Esophagus squamous epithelium (tissue), 4 donors: ENCODE results near the gene PARP9.

ENCODE experiments used
- CTCF ChIP-seq, 6 experiments: fragments of 450-650 bp in 4 of 6; fragments of 200-600 bp in 2 of 6; sonication (generic) in 2 of 6; IDR thresholded peaks; one replicate each; pipeline ENCODE4 v1.5.1; 2016 to 2019; ENCODE audit warnings: antibody characterized with exemption in 6 of 6, mild to moderate bottlenecking in 4 of 6, moderate library complexity in 4 of 6
- POLR2A ChIP-seq, 4 donors: fragments of 450-650 bp; IDR thresholded peaks; one replicate each; pipeline ENCODE4 v1.6.1; 2017; ENCODE audit warnings: antibody characterized with exemption in 4 of 4, mild to moderate bottlenecking in 4 of 4, moderate library complexity in 3 of 4

- no peak for TF ChIP-seq CTCF (IDR thresholded peaks at IDR 0.05)
- no peak for TF ChIP-seq POLR2A (IDR thresholded peaks at IDR 0.05)
Observed at GRCh38 chr3:122606330-122606729, 42.2 kb upstream of the PARP9 start.
